NCI-H69 (cell line): ENCODE results near the gene NQO2.
"Not testable (repeated sequence)": the region's sequence is repeated elsewhere in the genome, so short reads cannot be mapped to it uniquely, and the experiment has no call there.

ENCODE experiments used
- DNase-seq: peaks from one replicate; lab custom pipeline; 2025; lab: John Stamatoyannopoulos, UW

The NQO2 gene

DNA sequence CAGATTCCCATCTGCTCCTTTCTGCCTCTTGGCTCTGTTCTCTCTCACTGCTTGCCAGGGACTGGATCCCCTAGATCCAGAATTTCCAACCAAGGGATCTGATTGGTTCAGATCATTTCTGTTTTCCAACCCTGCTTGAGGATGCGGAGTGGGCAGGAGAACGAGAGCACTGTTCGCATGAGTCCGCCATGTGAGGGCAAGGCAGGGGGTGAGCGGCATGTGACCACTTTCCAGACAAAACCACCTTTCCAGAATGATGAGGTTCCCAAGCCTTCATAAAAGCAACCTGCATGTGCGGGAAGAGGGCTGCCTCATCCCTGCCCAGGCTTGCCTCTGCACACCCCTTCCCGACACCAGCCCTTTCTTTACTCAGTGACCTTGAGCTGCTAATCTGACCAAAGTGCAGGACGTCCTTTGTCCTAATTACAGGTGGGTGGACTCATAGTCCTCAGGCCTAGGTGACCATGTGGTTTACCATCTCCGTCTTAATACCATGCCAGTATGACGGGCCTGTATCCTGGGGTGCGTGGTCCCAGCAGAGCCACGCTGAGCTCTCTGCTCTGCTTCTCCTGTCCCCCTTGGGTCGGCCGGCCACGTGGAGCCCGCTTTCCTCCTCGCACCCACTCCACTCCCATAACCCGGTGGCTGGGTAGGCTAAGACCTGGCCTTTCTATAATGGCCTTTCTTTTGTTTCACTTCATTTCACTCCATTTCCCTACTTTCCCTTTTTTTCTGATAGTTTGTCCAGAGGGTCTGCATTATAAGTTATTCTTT lies 14.4 kb downstream of the NQO2 start:
- no peak for DNase-seq

GRCh38 chr6:3014675-3015066 lies 15.0 kb downstream of the NQO2 start:
- no peak for DNase-seq

DNA sequence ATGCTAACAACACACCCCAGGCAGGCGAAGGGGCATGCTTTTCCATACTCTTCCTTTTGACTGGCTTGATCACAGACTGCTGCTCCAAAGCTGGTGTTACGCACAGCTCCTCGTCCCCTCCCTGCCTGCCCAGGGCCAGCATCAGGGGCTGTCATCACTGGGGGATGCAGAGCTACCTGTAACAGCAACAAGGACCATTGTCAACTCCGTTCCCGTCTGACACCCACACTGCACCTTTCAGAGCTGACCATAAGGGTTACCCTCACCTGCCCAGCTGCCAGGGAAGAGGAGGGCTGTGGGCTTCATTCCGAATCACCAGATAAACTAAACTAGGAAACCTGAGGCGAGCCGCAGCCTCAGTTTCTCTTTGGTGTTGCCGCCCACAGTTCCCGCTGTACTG lies 15.4 kb downstream of the NQO2 start:
- no peak for DNase-seq

DNA sequence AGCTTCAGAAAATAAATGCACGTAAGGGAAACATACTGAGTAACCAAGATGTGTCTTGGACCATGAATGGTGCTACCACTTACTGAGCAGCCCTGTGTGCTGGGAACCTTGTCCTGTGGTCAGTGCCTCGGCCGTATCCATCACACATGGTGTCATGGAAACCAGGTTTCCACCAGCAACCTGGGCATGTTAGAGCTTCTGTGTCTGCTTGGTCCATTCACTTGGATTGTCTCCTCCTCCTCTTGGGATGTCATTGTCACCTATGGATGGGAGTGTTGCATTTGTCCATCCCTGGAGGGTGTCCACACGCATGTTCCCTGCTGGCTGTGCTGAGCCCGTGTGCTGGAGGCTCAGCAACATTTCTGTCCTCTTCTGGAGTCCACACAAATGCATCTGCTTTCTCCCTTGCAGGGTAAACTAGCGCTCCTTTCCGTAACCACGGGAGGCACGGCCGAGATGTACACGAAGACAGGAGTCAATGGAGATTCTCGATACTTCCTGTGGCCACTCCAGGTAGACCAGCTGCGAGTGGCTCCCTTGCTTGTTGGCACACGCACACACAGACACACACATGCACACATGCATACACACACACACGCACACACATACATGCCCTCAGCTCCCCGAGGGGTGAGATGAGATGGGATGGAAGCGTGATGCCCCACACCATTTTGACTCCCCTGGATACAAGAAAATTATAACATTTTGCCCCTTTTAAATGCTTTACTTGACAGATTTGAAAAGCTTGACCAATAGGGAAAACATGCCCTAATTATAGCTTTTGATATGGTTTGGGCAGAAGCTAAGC lies 17.0 kb downstream of the NQO2 start:
- DNase-seq = no peak

DNA sequence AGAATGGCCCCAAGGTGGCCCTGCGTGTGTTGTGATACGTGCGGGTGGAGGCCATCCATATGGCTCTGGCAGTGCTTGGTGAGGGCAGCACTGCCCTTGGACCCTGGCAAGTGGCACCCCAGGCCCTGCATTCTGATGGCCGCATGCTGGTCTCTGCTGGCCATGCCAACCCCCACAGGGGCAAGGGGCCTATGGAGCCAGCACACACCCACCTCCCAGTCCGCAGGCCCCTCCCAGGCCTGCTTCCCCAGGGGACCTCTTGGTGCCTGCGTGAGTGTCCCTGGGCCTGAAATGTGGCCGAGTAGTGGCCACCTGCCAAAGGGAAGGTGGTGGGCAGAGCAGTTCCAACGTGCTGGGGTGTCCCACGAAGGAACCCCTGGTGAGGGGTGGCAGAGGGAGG lies 17.6 kb downstream of the NQO2 start:
- no peak for DNase-seq

GRCh38 chr6:3019065-3019464 lies 19.4 kb downstream of the NQO2 start:
- no peak for DNase-seq

DNA sequence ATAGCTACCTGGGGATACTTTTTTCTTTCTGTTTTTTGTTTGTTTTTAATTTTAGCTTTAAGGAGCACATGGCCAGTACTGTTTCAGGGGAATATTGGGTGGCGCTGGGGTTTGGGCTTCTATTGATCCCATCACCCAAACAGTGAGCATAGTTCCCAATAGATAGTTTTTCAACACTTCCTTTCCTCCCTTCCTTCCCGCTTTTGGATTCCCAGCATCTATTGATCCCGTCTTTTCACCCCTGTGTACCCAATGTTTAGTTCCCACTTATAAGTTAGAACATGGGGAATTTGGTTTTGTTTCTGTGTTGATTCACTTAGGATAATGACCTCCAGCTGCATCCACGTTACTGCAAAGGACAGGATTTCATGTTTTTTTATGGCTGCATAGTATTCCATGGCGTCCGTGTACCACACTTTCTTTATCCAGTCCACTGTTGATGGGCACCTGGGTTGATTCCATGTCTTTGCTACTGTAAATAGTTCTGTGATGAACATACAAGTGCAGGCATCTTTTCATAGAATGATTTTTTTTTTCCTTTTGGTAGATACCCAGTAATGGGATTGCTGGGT lies 20.1 kb downstream of the NQO2 start:
- DNase-seq = no peak

- not testable (repeated sequence) for DNase-seq
Observed at GRCh38 chr6:3020976-3021598, 21.4 kb downstream of the NQO2 start.

GRCh38 chr6:3022765-3023662 lies 23.3 kb downstream of the NQO2 start:
- peak; percentile 32 for DNase-seq

DNA sequence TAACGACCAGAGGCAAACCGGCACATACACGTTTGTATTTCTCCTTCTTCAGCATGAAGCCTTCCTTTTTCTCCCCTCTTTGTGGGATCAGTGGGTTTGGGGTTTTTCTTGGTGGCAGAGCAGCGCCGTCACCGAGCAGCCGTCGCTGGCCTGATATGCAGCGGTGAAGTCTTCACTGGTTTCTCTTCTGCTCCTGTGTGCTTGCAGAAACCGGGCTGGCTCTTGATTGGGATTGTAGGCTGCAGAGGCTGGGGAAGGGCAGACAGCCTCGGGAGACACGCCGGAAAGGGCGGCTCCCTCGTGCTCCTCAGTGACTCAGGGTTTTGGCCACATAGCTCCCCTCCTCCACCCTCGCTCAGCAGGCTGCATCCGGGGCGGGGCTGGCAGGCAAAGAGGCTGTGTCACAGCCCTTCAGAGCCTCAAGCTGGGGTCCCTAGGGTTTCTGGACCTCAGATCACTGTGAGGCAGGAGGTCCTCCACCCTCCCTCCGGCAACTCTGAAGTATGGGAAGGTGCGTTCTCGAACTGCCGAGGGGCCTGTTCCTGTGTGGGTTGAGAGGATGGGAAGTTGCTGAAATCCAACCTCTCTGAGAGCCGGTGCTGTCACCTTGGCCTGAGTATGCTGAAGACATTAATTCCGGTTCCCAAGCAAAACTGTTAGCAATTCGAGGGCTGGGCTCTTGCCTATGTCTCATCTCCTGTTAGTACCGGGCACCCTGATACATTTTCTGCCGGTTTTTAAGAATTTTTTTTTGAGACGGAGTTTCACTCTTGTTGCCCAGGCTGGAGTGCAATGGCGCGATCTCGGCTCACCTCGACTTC lies 24.2 kb downstream of the NQO2 start:
- DNase-seq = peak; percentile 82

DNA sequence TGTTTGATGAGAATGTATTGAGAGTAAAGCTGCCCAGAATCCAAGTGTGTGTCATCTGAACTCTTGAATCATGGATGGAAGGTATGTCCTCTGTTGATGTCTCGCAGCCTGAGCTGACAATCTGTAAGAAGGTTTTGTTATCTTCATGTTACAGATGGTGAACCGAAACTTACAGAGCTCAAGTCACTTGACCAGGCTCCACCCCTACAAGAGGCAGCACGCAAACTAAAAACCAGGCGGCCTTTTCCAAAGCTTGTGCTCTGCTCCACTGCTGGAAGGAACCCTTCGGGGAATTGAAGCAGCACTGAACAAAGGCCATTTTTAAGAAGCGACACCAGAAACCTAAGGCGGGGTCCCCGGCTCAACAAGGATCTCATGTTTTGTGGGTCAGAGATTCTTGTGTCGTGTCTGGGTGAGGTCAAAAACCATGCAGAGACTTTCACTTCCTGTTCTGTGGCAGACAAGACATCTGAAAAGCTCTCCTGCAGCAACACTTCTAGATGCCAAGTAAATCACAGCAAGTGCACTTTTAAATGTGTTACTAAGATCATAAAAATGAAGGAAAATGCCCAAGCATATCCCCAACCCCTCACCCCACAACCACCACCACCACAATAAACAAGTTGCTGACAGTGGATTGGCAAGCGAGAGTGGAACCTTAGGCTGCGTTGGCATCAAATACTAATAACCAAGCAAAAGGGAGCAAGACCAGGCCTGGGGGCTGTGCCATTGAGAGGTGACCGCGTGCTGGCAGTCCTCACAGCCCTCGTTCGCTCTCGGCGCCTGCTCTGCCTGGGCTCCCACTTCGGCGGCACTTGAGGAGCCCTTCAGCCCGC lies 27.3 kb downstream of the NQO2 start:
- no peak for DNase-seq

GRCh38 chr6:3028156-3028555 lies 28.5 kb downstream of the NQO2 start:
- not testable (repeated sequence) for DNase-seq

DNA sequence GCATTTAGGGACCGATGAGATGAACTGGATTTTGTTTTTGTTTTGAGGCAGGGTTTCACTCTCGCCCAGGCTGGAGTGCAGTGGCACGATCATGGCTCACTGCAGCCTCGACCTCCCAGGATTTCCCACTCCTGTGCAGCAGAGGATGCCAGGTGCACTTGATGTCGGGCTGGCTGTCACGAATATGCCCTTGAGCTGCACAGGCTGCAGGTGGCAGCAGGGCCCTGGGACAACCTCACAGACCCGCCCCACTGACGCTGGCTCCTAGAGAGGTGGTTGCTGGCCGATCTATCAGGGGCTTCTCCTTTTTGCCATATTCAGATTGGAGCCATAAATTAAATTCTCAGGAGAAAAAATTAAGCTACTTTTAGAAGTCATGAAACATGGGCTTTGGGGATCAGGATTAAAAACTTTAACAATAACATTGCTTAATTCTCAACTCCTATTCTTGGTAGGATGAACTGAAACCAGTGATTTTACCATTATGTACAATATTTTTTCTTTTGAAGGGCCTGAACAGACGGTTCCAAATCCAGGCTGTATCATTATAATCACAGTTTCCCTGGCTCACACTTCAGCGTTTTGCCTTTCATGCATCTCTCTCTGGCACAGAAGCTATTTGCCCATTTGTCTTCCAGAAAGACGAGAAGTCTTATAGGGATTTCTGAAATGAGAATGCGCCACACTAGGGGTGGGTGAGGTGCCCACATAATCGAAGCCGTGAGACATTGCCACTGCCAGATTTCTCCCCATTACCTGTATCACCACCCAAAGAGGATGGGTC lies 32.4 kb downstream of the NQO2 start:
- DNase-seq = no peak

- no peak for DNase-seq
Observed at GRCh38 chr6:3032986-3033385, 33.3 kb downstream of the NQO2 start.

GRCh38 chr6:3033652-3034051 lies 34.0 kb downstream of the NQO2 start:
- DNase-seq = no peak

DNA sequence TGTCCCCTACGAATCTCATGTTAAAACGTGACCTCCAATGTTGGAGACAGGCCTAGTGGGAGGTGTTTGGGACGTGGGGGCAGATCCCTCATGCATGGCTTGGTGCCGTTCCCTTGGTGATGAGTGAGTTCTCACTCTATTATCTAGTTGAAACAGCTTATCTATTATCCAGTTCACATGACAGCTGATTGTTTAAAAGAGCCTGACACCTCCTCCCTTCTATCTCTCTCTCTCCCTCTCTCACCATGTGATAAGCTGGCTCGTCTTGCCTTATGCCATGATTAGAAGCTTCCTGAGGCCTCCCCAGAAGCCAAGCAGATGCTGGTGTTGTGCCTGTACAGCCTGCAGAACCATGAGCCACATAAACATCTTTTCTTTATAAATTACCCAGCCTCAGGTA lies 35.7 kb downstream of the NQO2 start:
- DNase-seq = no peak

DNA sequence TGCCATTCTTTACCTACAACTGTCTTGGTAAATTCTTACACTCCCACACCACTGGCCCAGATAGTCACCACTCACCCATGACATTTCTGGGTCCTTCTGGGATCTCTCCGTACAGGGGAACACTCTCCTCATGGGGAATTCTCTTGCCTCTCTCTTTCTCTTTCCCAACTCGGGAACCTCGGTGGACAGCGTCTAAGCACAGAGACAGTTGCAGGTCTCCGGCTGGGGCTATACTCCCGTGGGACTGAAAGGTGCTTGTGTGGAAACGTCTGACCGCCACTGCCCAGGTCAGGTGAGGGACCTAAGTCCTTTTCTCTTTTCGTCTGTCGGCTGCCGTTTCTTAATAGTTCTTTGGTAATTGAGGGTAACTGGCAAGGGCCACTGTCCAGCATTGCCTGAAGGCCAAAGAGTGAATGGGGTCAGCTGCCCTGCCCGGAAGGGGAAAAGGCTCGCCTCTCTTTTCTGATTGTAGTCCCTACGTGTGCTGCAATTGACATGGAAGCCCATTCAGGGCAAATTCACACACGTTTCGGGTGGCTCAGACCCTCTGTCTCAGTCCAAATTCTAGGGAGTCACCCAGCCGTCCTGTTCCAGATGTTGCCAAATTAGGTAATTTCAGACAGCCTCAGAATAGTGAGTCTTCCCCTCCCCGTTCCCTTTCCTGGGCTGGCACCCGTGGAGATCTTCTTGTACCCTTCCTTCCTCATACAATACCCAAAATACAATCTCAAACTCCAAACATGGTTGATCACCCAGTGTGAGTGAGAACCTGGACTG lies 37.4 kb downstream of the NQO2 start:
- DNase-seq = no peak
